ENCODE measurements around the gene FYN. TPM values are rescaled to one million over a fixed set of nuclear protein-coding genes. Genes with fewer than 3 reads are reported as not detected.

Gene FYN
- total RNA-seq, 4 donors from 2014 or later, result 16.3 to 288 (median 52.2) TPM

GRCh38 chr6:111691345-111692225, 181.7 kb downstream of the FYN start:
- peaks cover 21 to 62% (median 46%) of the 10 kb centered on the region in 4 donors for H3K4me1 ChIP-seq

GRCh38 chr6:111689946-111690345, 183.3 kb downstream of the FYN start:
- Histone ChIP-seq H3K9me3 (no peaks in the 10 kb centered on the region), H3K27me3 (no peaks in the 10 kb centered on the region), H3K27ac (peak overlapping the region in 1 of 4 donors; percentile 89), H3K36me3 (no peaks in the 10 kb centered on the region), H3K4me3 (no peak overlapping the region), H3K4me1 (peaks cover 21 to 77% (median 46%) of the 10 kb centered on the region in 4 donors)
- WGBS, 2 donors (ENCODE audit: low coverage in 1 of 2), result 0 to 74% methylated on average over 1 to 2 of the region's 2 CpGs
- TF ChIP-seq POLR2AphosphoS5 (IDR thresholded peaks at IDR 0.05) (no peak), POLR2A (IDR thresholded peaks at IDR 0.05) (no peak), CTCF (IDR thresholded peaks at IDR 0.05) (no peak), EP300 (IDR thresholded peaks at IDR 0.05; ENCODE audit: low read depth) (no peak)
- in situ Hi-C loops (cut with MboI; ENCODE audit: low pct_ligation_motif_present in 1 of 4, low pct_unique_long_range_greater_than_20kb in 1 of 4, low sequenced_read_pairs in 3 of 4), result no loop called here
- intact Hi-C loops (cut with DNase I; ENCODE audit: low total_unique reads), result loop anchor here (2.0 kb wide), 1 partner anchor 27 kb away; no protein-coding TSS in a partner anchor
- no peak for DNase-seq

More at GRCh38 chr6:111691345-111692225, 181.7 kb downstream of the FYN start:
- DNase-seq, result peak; percentile 47
- no peak for TF ChIP-seq CTCF (IDR thresholded peaks at IDR 0.05)
- peak; percentile 68 to 92 (median 82) for TF ChIP-seq POLR2AphosphoS5 (IDR thresholded peaks at IDR 0.05)
- peak; percentile 65 for TF ChIP-seq EP300 (IDR thresholded peaks at IDR 0.05; ENCODE audit: low read depth)
- H3K4me3 ChIP-seq, result no peak overlapping the region
- intact Hi-C loops (cut with DNase I; ENCODE audit: low total_unique reads), result loop anchor here (2.0 kb wide), 1 partner anchor 29 kb away; no protein-coding TSS in a partner anchor
- H3K27ac ChIP-seq, result peak overlapping the region; percentile 77 to 91 (median 86)
- WGBS, 2 donors (ENCODE audit: low coverage in 1 of 2), result 42 to 49% methylated on average over 2 to 7 of the region's 7 CpGs
- no peaks in the 10 kb centered on the region for H3K9me3 ChIP-seq
- no peaks in the 10 kb centered on the region for H3K36me3 ChIP-seq
- H3K27me3 ChIP-seq, result no peaks in the 10 kb centered on the region
- in situ Hi-C loops (cut with MboI; ENCODE audit: low pct_ligation_motif_present in 1 of 4, low pct_unique_long_range_greater_than_20kb in 1 of 4, low sequenced_read_pairs in 3 of 4), result no loop called here

- Histone ChIP-seq H3K4me1 (peaks cover 21 to 82% (median 47%) of the 10 kb centered on the region in 4 donors), H3K9me3 (no peaks in the 10 kb centered on the region), H3K36me3 (no peaks in the 10 kb centered on the region), H3K27me3 (no peaks in the 10 kb centered on the region), H3K4me3 (no peak overlapping the region), H3K27ac (peak overlapping the region in 1 of 4 donors; percentile 89)
- DNase-seq, result no peak
- TF ChIP-seq POLR2A (IDR thresholded peaks at IDR 0.05) (no peak), EP300 (IDR thresholded peaks at IDR 0.05; ENCODE audit: low read depth) (no peak), CTCF (IDR thresholded peaks at IDR 0.05) (no peak), POLR2AphosphoS5 (IDR thresholded peaks at IDR 0.05) (no peak)
- in situ Hi-C loops (cut with MboI; ENCODE audit: low pct_ligation_motif_present in 1 of 4, low pct_unique_long_range_greater_than_20kb in 1 of 4, low sequenced_read_pairs in 3 of 4) (no loop called here), intact Hi-C loops (cut with DNase I; ENCODE audit: low total_unique reads) (no loop called here)
- 85 to 100% methylated on average over 1 of the region's 1 CpG for WGBS, 2 donors (ENCODE audit: low coverage in 1 of 2)
Observed at GRCh38 chr6:111689419-111689818, 183.8 kb downstream of the FYN start.

GRCh38 chr6:111688331-111688730, 184.9 kb downstream of the FYN start:
- H3K27me3 ChIP-seq, result no peaks in the 10 kb centered on the region
- H3K4me1 ChIP-seq, result peaks cover 20 to 81% (median 47%) of the 10 kb centered on the region in 4 donors
- H3K4me3 ChIP-seq, result no peak overlapping the region
- intact Hi-C loops (cut with DNase I; ENCODE audit: low total_unique reads) (no loop called here), in situ Hi-C loops (cut with MboI; ENCODE audit: low pct_ligation_motif_present in 1 of 4, low pct_unique_long_range_greater_than_20kb in 1 of 4, low sequenced_read_pairs in 3 of 4) (no loop called here)
- no peak for DNase-seq
- H3K36me3 ChIP-seq, result no peaks in the 10 kb centered on the region
- H3K9me3 ChIP-seq, result no peaks in the 10 kb centered on the region
- H3K27ac ChIP-seq, result no peak overlapping the region
- WGBS, 2 donors (ENCODE audit: low coverage in 1 of 2), result 80 to 91% methylated on average over 2 to 7 of the region's 7 CpGs
- TF ChIP-seq CTCF (IDR thresholded peaks at IDR 0.05) (no peak), EP300 (IDR thresholded peaks at IDR 0.05; ENCODE audit: low read depth) (no peak), POLR2A (IDR thresholded peaks at IDR 0.05) (no peak), POLR2AphosphoS5 (IDR thresholded peaks at IDR 0.05) (no peak)

Data from transverse colon (tissue), 4 donors.